Activated CD4-positive, alpha-beta T cell treated with anti-CD3 and anti-CD28 coated beads, Interleukin-2, amount 10 ng/mL, durations not matched to agents 7 days and 5 days (primary cell): ENCODE data around the gene MT3. TPM values are rescaled to one million over a fixed set of nuclear protein-coding genes. Genes with fewer than 3 reads are reported as not detected.

ENCODE experiments used
- CTCF ChIA-PET: fragments of 350-600 bp; sonication (Branson Sonifier 250); formaldehyde crosslinking; loops from one replicate; lab custom pipeline; 2021; ENCODE audit warnings: antibody characterized with exemption; lab: Charles Lee
- POLR2A ChIA-PET: fragments of 350-600 bp; sonication (Branson Sonifier 250); formaldehyde crosslinking; loops from one replicate; lab custom pipeline; 2021; ENCODE audit warnings: antibody characterized with exemption; lab: Charles Lee
- DNase-seq: peaks from one replicate; pipeline ENCODE4 v3.0.0-alpha.2; 2020
- H3K27ac Mint-ChIP-seq: one replicate; pipeline ENCODE4 v1.8.0; 2021; ENCODE audit warnings: mild to moderate bottlenecking, moderate library complexity, mixed read lengths
- H3K27me3 Mint-ChIP-seq: one replicate; pipeline ENCODE4 v1.8.0; 2021; ENCODE audit warnings: mixed read lengths
- H3K36me3 Mint-ChIP-seq: one replicate; pipeline ENCODE4 v1.8.0; 2021; ENCODE audit warnings: low read depth, mixed read lengths
- H3K4me1 Mint-ChIP-seq: one replicate; pipeline ENCODE4 v1.8.0; 2021; ENCODE audit warnings: mixed read lengths
- H3K4me3 Mint-ChIP-seq: one replicate; pipeline ENCODE4 v1.8.0; 2021; ENCODE audit warnings: mild to moderate bottlenecking, moderate library complexity, mixed read lengths
- H3K9me3 Mint-ChIP-seq: one replicate; pipeline ENCODE4 v1.8.0; 2021; ENCODE audit warnings: mixed read lengths
- total RNA-seq, 2 experiments: library from RNA; stranded (reverse); gene quantifications; one replicate each; pipeline ENCODE4 v1.2.3, GENCODE V29; 2021

The MT3 gene
- total RNA-seq, 2 experiments from 2014 or later, result 3.0 to 3.8 TPM

GRCh38 chr16:56607675-56608042 is 18.3 kb downstream of the MT3 start:
- peak overlapping the region; percentile 91 for H3K27ac Mint-ChIP-seq
- ChIA-PET CTCF (interaction anchor here (1.2 to 1.7 kb wide), 3 partner anchors 16 to 37 kb away, joined by 3 to 6 read pairs (median 4); no protein-coding TSS in a partner anchor), POLR2A (no interaction called here)
- no peaks in the 10 kb centered on the region for H3K9me3 Mint-ChIP-seq
- peak overlapping the region; percentile 92 for H3K4me3 Mint-ChIP-seq
- peaks cover 3% of the 10 kb centered on the region for H3K36me3 Mint-ChIP-seq
- peaks cover 49% of the 10 kb centered on the region for H3K4me1 Mint-ChIP-seq
- no peaks in the 10 kb centered on the region for H3K27me3 Mint-ChIP-seq
- DNase-seq, result no peak

GRCh38 chr16:56608043-56608875 is 18.9 kb downstream of the MT3 start, which contains the start of gene MT2A:
MT2A (plus strand) TSS chr16:56608584; CDS start chr16:56608656, 72 bp downstream.
- no peaks in the 10 kb centered on the region for H3K27me3 Mint-ChIP-seq
- H3K27ac Mint-ChIP-seq, result peak within 1 kb of the TSS; percentile 96
- DNase-seq, result peak; percentile 93
- peak within 1 kb of the TSS; percentile 92 for H3K4me3 Mint-ChIP-seq
- peaks cover 3% of the 10 kb centered on the region for H3K36me3 Mint-ChIP-seq
- H3K4me1 Mint-ChIP-seq, result peaks cover 49% of the 10 kb centered on the region
- POLR2A ChIA-PET, result interaction anchor here (1.0 kb wide), 1 partner anchor 18 kb away, joined by 3 read pairs; the partner anchor contains the start of gene MT1E
- CTCF ChIA-PET, result interaction anchor here (0.7 to 1.7 kb wide), 6 partner anchors 10 to 93 kb away, joined by 3 to 6 read pairs (median 3); no protein-coding TSS in a partner anchor
- H3K9me3 Mint-ChIP-seq, result no peaks in the 10 kb centered on the region

GRCh38 chr16:56608876-56609462 is 19.6 kb downstream of the MT3 start:
- Mint-ChIP-seq H3K9me3 (no peaks in the 10 kb centered on the region), H3K4me1 (peaks cover 50% of the 10 kb centered on the region), H3K27me3 (no peaks in the 10 kb centered on the region), H3K36me3 (peaks cover 3% of the 10 kb centered on the region), H3K27ac (peak overlapping the region; percentile 96), H3K4me3 (peak overlapping the region; percentile 92)
- ChIA-PET POLR2A (interaction anchor here (1.0 kb wide), 1 partner anchor 17 kb away, joined by 3 read pairs; the partner anchor contains the start of gene MT1E), CTCF (interaction anchor here (1.0 to 1.7 kb wide), 6 partner anchors 9 to 92 kb away, joined by 3 to 6 read pairs (median 5); no protein-coding TSS in a partner anchor)
- no peak for DNase-seq

DNA sequence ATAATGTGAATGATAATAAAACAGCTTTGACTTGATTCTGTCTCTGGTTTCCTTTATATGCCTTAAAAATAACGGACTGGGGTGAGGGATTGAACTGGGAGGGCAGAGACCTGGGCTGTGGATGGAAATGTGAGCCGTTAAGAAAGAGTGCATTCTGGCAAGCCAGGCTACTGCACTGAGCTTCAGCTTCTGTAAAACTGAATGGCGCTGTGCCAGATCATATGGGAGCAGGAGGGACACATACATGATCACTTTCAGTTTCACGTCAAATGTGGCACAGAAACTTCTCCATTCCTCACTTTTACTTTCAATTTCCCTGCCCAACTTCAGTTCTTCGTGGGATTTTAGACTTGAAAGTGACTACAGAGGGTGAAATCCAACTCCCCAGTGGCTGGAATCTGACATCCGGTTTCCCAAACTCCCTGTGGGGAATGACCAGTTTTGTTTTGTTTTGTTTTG is 20.2 kb downstream of the MT3 start:
- POLR2A ChIA-PET, result interaction anchor here (1.0 kb wide), 1 partner anchor 16 kb away, joined by 3 read pairs; the partner anchor contains the start of gene MT1E
- Mint-ChIP-seq H3K27ac (peak overlapping the region; percentile 96), H3K4me3 (peak overlapping the region; percentile 92), H3K9me3 (no peaks in the 10 kb centered on the region), H3K4me1 (peaks cover 55% of the 10 kb centered on the region), H3K27me3 (no peaks in the 10 kb centered on the region), H3K36me3 (peaks cover 3% of the 10 kb centered on the region)
- CTCF ChIA-PET, result interaction anchor here (1.4 to 1.6 kb wide), 2 partner anchors 9 to 92 kb away, joined by 5 to 6 read pairs; no protein-coding TSS in a partner anchor
- peak; percentile 90 for DNase-seq

DNA sequence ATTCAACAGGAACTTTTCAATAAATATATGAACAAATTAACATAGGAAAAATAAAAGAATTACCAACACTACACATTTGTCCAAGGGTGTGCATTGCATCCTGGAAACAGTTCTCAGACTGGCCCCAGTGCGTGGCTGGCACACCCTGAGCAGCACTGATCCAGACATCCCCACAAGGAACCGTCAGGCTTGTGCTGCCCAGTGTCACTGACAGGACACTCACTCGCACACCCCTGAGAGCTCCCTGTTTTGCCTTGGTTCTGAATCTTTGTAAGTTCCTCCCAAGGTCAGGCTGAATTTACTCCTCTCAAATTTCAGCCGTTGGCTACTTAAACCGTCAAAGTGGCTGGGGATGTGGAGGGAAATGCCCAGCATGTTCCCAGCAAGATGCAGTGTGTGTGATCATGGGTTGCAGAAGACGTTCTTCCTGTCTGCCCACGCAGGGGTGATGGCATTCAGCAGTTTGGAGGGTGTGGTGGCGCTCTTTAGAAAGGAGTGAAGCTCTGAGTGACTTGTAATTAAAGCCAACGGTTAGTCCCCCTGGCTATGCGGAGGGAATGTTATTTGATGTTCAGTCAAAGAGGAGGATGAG is 20.8 kb downstream of the MT3 start:
- ChIA-PET CTCF (interaction anchor here (1.1 to 1.6 kb wide), 3 partner anchors 10 to 91 kb away, joined by 3 to 6 read pairs (median 5); no protein-coding TSS in a partner anchor), POLR2A (interaction anchor here (1.0 kb wide), 1 partner anchor 16 kb away, joined by 3 read pairs; the partner anchor contains the start of gene MT1E)
- H3K27ac Mint-ChIP-seq, result peak overlapping the region; percentile 96
- H3K9me3 Mint-ChIP-seq, result no peaks in the 10 kb centered on the region
- peak; percentile 62 for DNase-seq
- H3K4me1 Mint-ChIP-seq, result peaks cover 61% of the 10 kb centered on the region
- no peaks in the 10 kb centered on the region for H3K27me3 Mint-ChIP-seq
- peak overlapping the region; percentile 92 for H3K4me3 Mint-ChIP-seq
- H3K36me3 Mint-ChIP-seq, result peaks cover 3% of the 10 kb centered on the region

GRCh38 chr16:56610609-56611111 is 21.3 kb downstream of the MT3 start:
- H3K36me3 Mint-ChIP-seq, result peaks cover 3% of the 10 kb centered on the region
- peaks cover 64% of the 10 kb centered on the region for H3K4me1 Mint-ChIP-seq
- peak; percentile 65 for DNase-seq
- H3K4me3 Mint-ChIP-seq, result peak overlapping the region; percentile 92
- ChIA-PET CTCF (interaction anchor here (1.1 to 2.6 kb wide), 4 partner anchors 10 to 91 kb away, joined by 3 to 11 read pairs (median 6); partner anchors contain the start of gene MT1E), POLR2A (interaction anchor here (1.0 kb wide), 1 partner anchor 15 kb away, joined by 3 read pairs; the partner anchor contains the start of gene MT1E)
- H3K27me3 Mint-ChIP-seq, result no peaks in the 10 kb centered on the region
- H3K27ac Mint-ChIP-seq, result peak overlapping the region; percentile 96
- H3K9me3 Mint-ChIP-seq, result peaks cover 2% of the 10 kb centered on the region

DNA sequence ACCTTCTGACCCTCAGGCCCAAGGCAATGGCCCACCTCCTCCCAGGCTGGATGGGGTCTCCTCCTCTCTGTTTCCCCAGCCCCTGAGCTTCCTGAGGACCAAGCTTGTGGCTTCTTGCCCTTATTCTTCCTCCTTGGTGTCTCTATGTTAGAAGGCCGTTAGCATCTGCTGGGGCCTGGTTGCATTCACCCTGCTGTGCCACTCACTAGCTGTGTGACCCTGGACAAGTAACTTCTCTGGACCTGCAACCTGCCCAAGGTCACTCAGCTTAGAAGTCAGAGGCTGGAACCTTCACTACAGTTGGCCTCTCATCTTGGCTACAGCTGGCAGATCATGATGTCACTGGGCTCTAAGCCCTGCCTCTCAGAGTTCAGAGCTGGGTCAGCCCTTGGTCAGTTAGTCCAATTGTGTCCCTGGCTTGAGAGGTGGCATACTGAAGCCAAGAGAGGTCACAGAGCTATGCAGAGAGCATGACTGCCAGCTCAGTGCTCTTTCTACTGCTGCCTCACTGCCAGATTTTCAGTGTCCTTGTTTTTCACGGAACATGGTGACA is 22.0 kb downstream of the MT3 start:
- POLR2A ChIA-PET, result no interaction called here
- CTCF ChIA-PET, result interaction anchor here (1.1 to 2.6 kb wide), 3 partner anchors 14 to 64 kb away, joined by 3 to 11 read pairs (median 3); partner anchors contain the start of gene MT1E
- Mint-ChIP-seq H3K36me3 (peaks cover 3% of the 10 kb centered on the region), H3K27ac (peak overlapping the region; percentile 96), H3K27me3 (no peaks in the 10 kb centered on the region), H3K4me1 (peaks cover 64% of the 10 kb centered on the region), H3K4me3 (no peak overlapping the region), H3K9me3 (peaks cover 2% of the 10 kb centered on the region)
- no peak for DNase-seq

DNA sequence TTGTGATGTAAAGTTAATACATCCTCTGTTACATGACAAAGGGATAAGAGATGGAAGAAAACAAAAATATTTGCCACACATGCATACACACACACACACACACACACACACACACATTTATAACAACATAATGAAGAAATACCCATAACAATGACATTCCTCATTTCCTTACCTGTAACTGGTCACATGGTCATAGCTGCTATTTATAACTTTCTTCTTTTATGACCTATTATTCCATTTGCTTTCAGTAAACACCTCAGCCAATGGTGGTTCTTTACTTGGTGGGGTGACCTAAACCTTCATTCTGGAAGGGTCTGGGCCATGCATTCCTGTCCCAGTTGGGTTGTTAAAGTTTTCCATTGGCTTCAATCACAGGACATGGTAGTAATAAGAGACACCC is 24.4 kb downstream of the MT3 start:
- ChIA-PET CTCF (interaction anchor here (0.8 to 1.1 kb wide), 2 partner anchors 9 to 29 kb away, joined by 3 to 4 read pairs; no protein-coding TSS in a partner anchor), POLR2A (no interaction called here)
- H3K36me3 Mint-ChIP-seq, result peaks cover 3% of the 10 kb centered on the region
- H3K4me3 Mint-ChIP-seq, result no peak overlapping the region
- H3K9me3 Mint-ChIP-seq, result peaks cover 2% of the 10 kb centered on the region
- no peak overlapping the region for H3K27ac Mint-ChIP-seq
- no peak for DNase-seq
- H3K4me1 Mint-ChIP-seq, result peaks cover 65% of the 10 kb centered on the region
- H3K27me3 Mint-ChIP-seq, result peaks cover 9% of the 10 kb centered on the region

DNA sequence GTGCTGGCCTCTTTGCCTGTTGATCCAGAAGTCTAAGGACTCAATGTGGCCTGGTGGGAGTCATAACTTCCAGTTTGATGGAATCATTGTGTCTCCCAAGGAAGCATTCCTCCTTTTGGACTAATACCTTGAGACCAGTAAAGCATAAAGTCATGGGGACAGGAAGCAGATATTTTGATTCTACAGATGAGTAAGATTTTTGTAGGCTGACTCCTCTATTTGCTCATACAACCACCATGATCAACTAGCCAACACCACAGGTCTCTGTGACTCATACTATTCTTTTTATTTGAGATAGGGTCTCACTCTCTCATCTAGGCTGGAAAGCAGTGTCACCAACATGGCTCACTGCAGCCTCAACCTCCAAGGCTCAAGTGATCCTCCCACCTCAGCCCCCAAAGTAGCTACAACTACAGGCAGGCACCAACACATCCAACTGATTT is 25.2 kb downstream of the MT3 start:
- CTCF ChIA-PET, result interaction anchor here (0.8 to 1.5 kb wide), 2 partner anchors 9 to 10 kb away, joined by 4 read pairs; no protein-coding TSS in a partner anchor
- H3K27ac Mint-ChIP-seq, result no peak overlapping the region

GRCh38 chr16:56615353-56615752 is 26.0 kb downstream of the MT3 start:
- H3K4me3 Mint-ChIP-seq, result no peak overlapping the region
- ChIA-PET POLR2A (no interaction called here), CTCF (interaction anchor here (1.5 kb wide), 1 partner anchor 8 kb away, joined by 4 read pairs; no protein-coding TSS in a partner anchor)
- peaks cover 15% of the 10 kb centered on the region for H3K27me3 Mint-ChIP-seq
- H3K9me3 Mint-ChIP-seq, result peaks cover 2% of the 10 kb centered on the region
- no peaks in the 10 kb centered on the region for H3K36me3 Mint-ChIP-seq
- no peak overlapping the region for H3K27ac Mint-ChIP-seq
- H3K4me1 Mint-ChIP-seq, result peaks cover 60% of the 10 kb centered on the region
- DNase-seq, result no peak

More for the DNA sequence above, 25.2 kb downstream of the MT3 start:
- Mint-ChIP-seq H3K4me1 (peaks cover 64% of the 10 kb centered on the region), H3K9me3 (peaks cover 2% of the 10 kb centered on the region), H3K4me3 (no peak overlapping the region), H3K36me3 (no peaks in the 10 kb centered on the region), H3K27me3 (peaks cover 11% of the 10 kb centered on the region)
- POLR2A ChIA-PET, result no interaction called here
- DNase-seq, result no peak

DNA sequence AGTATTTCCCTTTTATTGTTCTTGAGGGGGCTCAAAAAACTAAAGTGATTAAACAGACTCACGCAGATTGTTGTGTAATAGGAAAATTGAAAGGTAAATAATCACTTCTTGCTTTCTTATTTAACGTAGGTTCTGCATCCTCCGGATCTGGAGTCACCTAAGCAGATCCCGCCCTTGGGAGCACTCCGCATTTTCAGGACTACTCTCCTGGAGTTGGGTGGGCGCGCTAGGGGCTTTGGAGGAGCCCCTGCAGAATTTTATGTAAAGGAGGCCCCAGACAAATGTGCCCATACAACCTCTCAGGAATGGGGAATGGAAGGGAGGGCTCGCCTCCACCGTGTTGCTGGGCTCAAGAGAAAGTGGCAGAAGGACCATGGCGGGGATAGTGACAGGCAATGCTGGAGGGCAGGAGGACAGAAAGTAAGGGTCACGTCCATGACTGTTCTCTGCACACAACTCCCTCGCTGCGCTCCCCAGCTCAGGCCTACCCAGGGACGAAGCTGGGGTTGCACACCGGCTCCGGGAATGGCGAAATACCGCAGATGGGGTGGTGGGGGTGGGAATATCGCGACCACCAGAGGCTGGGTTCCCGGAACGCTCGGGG is 27.4 kb downstream of the MT3 start:
- H3K4me3 Mint-ChIP-seq, result peak overlapping the region; percentile 69
- no peaks in the 10 kb centered on the region for H3K36me3 Mint-ChIP-seq
- peaks cover 2% of the 10 kb centered on the region for H3K9me3 Mint-ChIP-seq
- DNase-seq, result no peak
- H3K27ac Mint-ChIP-seq, result peak overlapping the region; percentile 39
- H3K27me3 Mint-ChIP-seq, result peaks cover 17% of the 10 kb centered on the region
- POLR2A ChIA-PET, result no interaction called here
- peaks cover 46% of the 10 kb centered on the region for H3K4me1 Mint-ChIP-seq
- CTCF ChIA-PET, result interaction anchor here (1.2 kb wide), 1 partner anchor 12 kb away, joined by 4 read pairs; no protein-coding TSS in a partner anchor
